Activated CD4-positive, alpha-beta memory T cell treated with anti-CD3 and anti-CD28 coated beads for 36 hours (primary cell): ENCODE data around the gene MFSD12. TPM values are rescaled to one million over a fixed set of nuclear protein-coding genes. Genes with fewer than 3 reads are reported as not detected.
"Not testable (repeated sequence)": the region's sequence is repeated elsewhere in the genome, so short reads cannot be mapped to it uniquely, and the experiment has no call there.

ENCODE experiments used
- CTCF ChIA-PET: fragments of 350-600 bp; sonication (Branson Sonifier 250); formaldehyde crosslinking; loops from one replicate; lab custom pipeline; 2021; ENCODE audit warnings: antibody characterized with exemption, inconsistent platforms; lab: Charles Lee
- POLR2A ChIA-PET: fragments of 350-600 bp; sonication (Branson Sonifier 250); formaldehyde crosslinking; loops from one replicate; lab custom pipeline; 2021; ENCODE audit warnings: antibody characterized with exemption; lab: Charles Lee
- DNase-seq: peaks from one replicate; pipeline ENCODE4 v3.0.0-alpha.2; 2020
- H3K27ac Mint-ChIP-seq: one replicate; pipeline ENCODE4 v1.8.0; 2021; ENCODE audit warnings: mixed read lengths
- H3K27me3 Mint-ChIP-seq: one replicate; pipeline ENCODE4 v1.8.0; 2021; ENCODE audit warnings: mixed read lengths
- H3K36me3 Mint-ChIP-seq: one replicate; pipeline ENCODE4 v1.8.0; 2021; ENCODE audit warnings: mixed read lengths
- H3K4me1 Mint-ChIP-seq: one replicate; pipeline ENCODE4 v1.8.0; 2021; ENCODE audit warnings: low read depth, mixed read lengths
- H3K4me3 Mint-ChIP-seq: one replicate; pipeline ENCODE4 v1.8.0; 2021; ENCODE audit warnings: mild to moderate bottlenecking, mixed read lengths
- H3K9me3 Mint-ChIP-seq: one replicate; pipeline ENCODE4 v1.8.0; 2021; ENCODE audit warnings: mixed read lengths
- intact Hi-C: fragments of 100-400 bp; cut with micrococcal nuclease; formaldehyde crosslinking; loops from one replicate; pipeline ENCODE4 v1.15.1; 2023
- total RNA-seq, 2 experiments: library from RNA; stranded (reverse); gene quantifications; one replicate each; pipeline ENCODE4 v1.2.3, GENCODE V29; 2021

The MFSD12 gene
- total RNA-seq, 2 experiments from 2014 or later, result 50.6 to 54.2 TPM

GRCh38 chr19:3593156-3593555 is 35.8 kb upstream of the MFSD12 start:
- Mint-ChIP-seq H3K4me3 (no peak overlapping the region), H3K27me3 (no peaks in the 10 kb centered on the region), H3K4me1 (no peaks in the 10 kb centered on the region), H3K9me3 (peaks cover 3% of the 10 kb centered on the region), H3K36me3 (no peaks in the 10 kb centered on the region), H3K27ac (no peak overlapping the region)
- DNase-seq, result no peak
- CTCF ChIA-PET, result interaction anchor here (2.7 kb wide), 1 partner anchor 47 kb away, joined by 17 read pairs; no protein-coding TSS in a partner anchor
- POLR2A ChIA-PET, result interaction anchor here (0.6 kb wide), 1 partner anchor 187 kb away, joined by 3 read pairs; no protein-coding TSS in a partner anchor
- intact Hi-C loops, result no loop called here

DNA sequence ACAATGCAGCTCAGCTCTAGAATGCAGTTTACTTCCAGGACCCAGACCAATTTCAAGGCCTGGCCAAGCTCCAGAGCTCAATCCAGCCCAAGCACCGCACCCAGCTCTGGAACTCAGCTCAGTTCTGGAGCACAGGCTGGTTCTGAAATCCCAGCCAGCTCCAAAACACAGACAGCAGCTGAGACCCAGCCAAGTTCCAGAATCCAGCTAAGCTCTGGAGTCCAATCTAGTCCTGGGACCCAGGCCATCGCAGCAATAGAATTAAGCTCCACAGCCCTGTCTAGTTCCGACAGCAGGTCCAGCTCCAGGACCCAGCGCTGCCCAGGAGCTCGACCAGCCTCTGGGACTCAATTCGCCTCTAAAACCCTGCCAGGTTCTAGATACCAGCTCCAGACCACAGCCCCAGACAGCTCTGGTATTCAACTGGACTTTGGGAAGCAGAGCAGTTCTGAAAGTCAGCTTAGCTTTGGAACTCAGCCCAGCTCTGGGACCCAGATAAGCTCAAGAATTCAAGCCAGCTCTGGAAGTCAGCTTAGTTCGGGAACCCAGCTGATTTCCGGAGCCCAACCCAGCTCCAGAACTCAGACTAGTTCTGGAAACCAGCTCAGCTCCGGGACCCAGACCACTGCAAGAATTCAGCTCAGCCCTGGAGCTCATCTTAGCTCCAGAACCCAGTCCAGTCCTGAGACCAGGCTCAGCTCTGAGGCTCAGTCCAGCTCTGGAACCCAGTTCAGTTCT is 34.7 kb upstream of the MFSD12 start:
- no peaks in the 10 kb centered on the region for H3K36me3 Mint-ChIP-seq
- DNase-seq, result no peak
- no peak overlapping the region for H3K27ac Mint-ChIP-seq
- peaks cover 3% of the 10 kb centered on the region for H3K9me3 Mint-ChIP-seq
- intact Hi-C loops, result no loop called here
- ChIA-PET POLR2A (no interaction called here), CTCF (interaction anchor here (0.8 to 2.7 kb wide), 6 partner anchors 17 to 548 kb away, joined by 3 to 17 read pairs (median 4); no protein-coding TSS in a partner anchor)
- H3K4me1 Mint-ChIP-seq, result no peaks in the 10 kb centered on the region
- no peak overlapping the region for H3K4me3 Mint-ChIP-seq
- no peaks in the 10 kb centered on the region for H3K27me3 Mint-ChIP-seq

GRCh38 chr19:3590991-3591659 is 33.7 kb upstream of the MFSD12 start:
- Mint-ChIP-seq H3K27me3 (no peaks in the 10 kb centered on the region), H3K4me1 (no peaks in the 10 kb centered on the region), H3K36me3 (no peaks in the 10 kb centered on the region), H3K9me3 (peaks cover 3% of the 10 kb centered on the region), H3K4me3 (no peak overlapping the region), H3K27ac (no peak overlapping the region)
- intact Hi-C loops, result no loop called here
- CTCF ChIA-PET, result interaction anchor here (0.5 to 2.7 kb wide), 4 partner anchors 45 to 549 kb away, joined by 4 to 17 read pairs (median 6); no protein-coding TSS in a partner anchor
- no peak for DNase-seq
- POLR2A ChIA-PET, result no interaction called here

- Mint-ChIP-seq H3K27me3 (no peaks in the 10 kb centered on the region), H3K27ac (no peak overlapping the region), H3K4me3 (no peak overlapping the region), H3K36me3 (no peaks in the 10 kb centered on the region), H3K4me1 (no peaks in the 10 kb centered on the region), H3K9me3 (peaks cover 3% of the 10 kb centered on the region)
- DNase-seq, result no peak
- intact Hi-C loops, result no loop called here
- CTCF ChIA-PET, result interaction anchor here (0.6 to 1.6 kb wide), 2 partner anchors 105 to 285 kb away, joined by 3 to 7 read pairs; no protein-coding TSS in a partner anchor
- POLR2A ChIA-PET, result no interaction called here
These were observed 32.6 kb upstream of the MFSD12 start for GRCh38 chr19:3589949-3590348.

DNA sequence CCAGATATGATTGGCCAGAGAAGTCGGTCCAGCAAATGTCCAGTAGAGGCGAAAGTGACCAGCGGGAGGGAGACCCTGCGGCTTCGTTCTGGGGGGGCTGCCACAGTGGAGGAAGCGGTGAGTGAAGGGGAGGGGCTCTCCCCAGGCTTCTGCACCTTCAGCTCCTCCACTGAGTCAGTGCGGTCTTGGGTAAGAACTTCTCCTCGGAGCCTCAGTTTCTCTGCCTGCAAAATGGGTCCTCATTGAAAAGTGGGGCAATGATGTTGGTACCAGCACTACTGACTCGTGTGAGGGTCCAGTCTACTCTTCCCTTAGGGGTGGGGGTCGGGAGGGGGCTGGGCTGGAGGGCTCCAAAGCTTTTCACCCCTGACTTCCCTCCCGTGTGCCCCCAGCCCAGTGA is 32.1 kb upstream of the MFSD12 start:
- Mint-ChIP-seq H3K4me3 (no peak overlapping the region), H3K9me3 (peaks cover 3% of the 10 kb centered on the region), H3K4me1 (no peaks in the 10 kb centered on the region), H3K36me3 (no peaks in the 10 kb centered on the region), H3K27ac (no peak overlapping the region), H3K27me3 (no peaks in the 10 kb centered on the region)
- POLR2A ChIA-PET, result no interaction called here
- intact Hi-C loops, result no loop called here
- no peak for DNase-seq
- CTCF ChIA-PET, result no interaction called here

GRCh38 chr19:3586707-3587346 is 29.4 kb upstream of the MFSD12 start:
- H3K9me3 Mint-ChIP-seq, result peaks cover 3% of the 10 kb centered on the region
- DNase-seq, result no peak
- CTCF ChIA-PET, result interaction anchor here (1.1 to 1.8 kb wide), 4 partner anchors 30 to 119 kb away, joined by 3 to 5 read pairs (median 4); no protein-coding TSS in a partner anchor
- no peak overlapping the region for H3K27ac Mint-ChIP-seq
- POLR2A ChIA-PET, result interaction anchor here (1.4 kb wide), 1 partner anchor 10 kb away, joined by 3 read pairs; no protein-coding TSS in a partner anchor
- H3K4me3 Mint-ChIP-seq, result no peak overlapping the region
- no peaks in the 10 kb centered on the region for H3K27me3 Mint-ChIP-seq
- intact Hi-C loops, result no loop called here
- H3K4me1 Mint-ChIP-seq, result no peaks in the 10 kb centered on the region
- H3K36me3 Mint-ChIP-seq, result no peaks in the 10 kb centered on the region

DNA sequence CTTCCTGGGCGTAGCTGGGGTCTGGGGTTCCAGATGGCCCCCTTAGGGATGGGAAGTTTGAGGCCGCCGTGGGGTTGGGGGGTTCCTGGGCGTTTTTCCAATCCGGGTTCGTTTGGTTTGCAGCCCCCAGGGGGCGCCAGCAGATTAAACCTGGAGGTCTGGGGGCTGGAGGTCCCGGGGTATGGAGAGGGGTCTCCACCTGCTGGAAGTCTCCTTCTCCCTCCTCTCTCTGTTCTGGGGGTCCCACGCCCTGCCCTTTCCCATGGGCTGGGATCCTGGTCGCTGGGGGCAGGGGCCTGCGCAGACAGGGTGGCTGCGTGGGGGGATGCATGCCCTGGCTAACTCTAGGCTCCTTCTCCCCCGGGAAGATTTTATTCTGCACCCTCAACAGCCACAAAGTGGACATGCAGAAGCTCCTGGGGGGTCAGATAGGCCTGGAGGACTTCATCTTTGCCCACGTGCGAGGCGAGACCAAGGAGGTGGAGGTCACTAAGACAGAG is 28.8 kb upstream of the MFSD12 start:
- Mint-ChIP-seq H3K4me1 (no peaks in the 10 kb centered on the region), H3K9me3 (peaks cover 3% of the 10 kb centered on the region), H3K36me3 (no peaks in the 10 kb centered on the region), H3K27ac (no peak overlapping the region), H3K27me3 (no peaks in the 10 kb centered on the region), H3K4me3 (no peak overlapping the region)
- ChIA-PET CTCF (interaction anchor here (1.0 to 1.8 kb wide), 7 partner anchors 23 to 202 kb away, joined by 3 to 7 read pairs (median 4); no protein-coding TSS in a partner anchor), POLR2A (interaction anchor here (1.4 kb wide), 1 partner anchor 10 kb away, joined by 3 read pairs; no protein-coding TSS in a partner anchor)
- peak; percentile 41 for DNase-seq
- intact Hi-C loops, result no loop called here

GRCh38 chr19:3585301-3586126 is 28.1 kb upstream of the MFSD12 start, which contains the start of gene GIPC3:
Gene GIPC3 (plus strand): TSS chr19:3585478. CDS start chr19:3585598, 120 bp downstream.
- Mint-ChIP-seq H3K4me1 (no peaks in the 10 kb centered on the region), H3K36me3 (no peaks in the 10 kb centered on the region), H3K9me3 (no peaks in the 10 kb centered on the region), H3K27me3 (no peaks in the 10 kb centered on the region), H3K4me3 (no peak within 1 kb of the TSS), H3K27ac (no peak within 1 kb of the TSS)
- ChIA-PET CTCF (interaction anchor here (0.8 to 1.8 kb wide), 10 partner anchors 22 to 202 kb away, joined by 3 to 7 read pairs (median 4); no protein-coding TSS in a partner anchor), POLR2A (interaction anchor here (1.4 kb wide), 1 partner anchor 9 kb away, joined by 3 read pairs; no protein-coding TSS in a partner anchor)
- intact Hi-C loops, result no loop called here
- no peak for DNase-seq

DNA sequence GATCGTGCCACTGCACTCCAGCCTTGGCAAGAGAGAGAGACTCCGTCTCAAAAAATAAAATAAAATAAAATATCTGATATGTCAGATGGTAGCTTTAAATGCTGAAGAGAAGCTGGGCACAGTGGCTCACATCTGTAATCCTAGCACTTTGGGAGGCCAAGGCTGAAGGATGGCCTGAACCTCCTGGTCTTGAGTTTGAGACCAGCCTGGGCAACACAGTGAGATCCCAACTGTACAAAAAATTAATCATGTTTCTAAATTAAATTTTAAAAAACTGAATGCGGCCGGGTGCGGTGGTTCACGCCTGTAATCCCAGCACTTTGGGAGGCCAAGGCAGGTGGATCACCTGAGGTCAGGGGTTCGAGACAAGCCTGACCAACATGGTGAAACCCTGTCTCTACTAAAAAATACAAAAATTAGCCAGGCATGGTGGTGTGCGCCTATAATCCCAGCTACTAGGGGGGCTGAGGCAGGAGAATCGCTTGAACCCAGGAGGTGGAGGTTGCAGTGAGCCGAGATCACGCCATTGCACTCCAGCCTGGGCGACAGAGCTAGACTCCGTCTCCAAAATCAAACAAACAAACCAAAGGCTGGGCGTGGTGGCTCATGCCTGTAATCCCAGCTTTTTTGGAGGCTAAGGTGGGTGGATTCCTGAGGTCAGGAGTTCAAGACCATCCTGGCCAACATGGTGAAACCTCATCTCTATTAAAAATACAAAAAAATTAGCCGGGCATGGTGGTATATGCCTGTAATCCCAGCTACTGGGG is 26.8 kb upstream of the MFSD12 start:
- intact Hi-C loops, POLR2A ChIA-PET, H3K27ac Mint-ChIP-seq, H3K36me3 Mint-ChIP-seq, DNase-seq, H3K4me3 Mint-ChIP-seq, H3K9me3 Mint-ChIP-seq, H3K4me1 Mint-ChIP-seq, H3K27me3 Mint-ChIP-seq: not testable (repeated sequence)
- CTCF ChIA-PET, result interaction anchor here (0.8 to 1.6 kb wide), 3 partner anchors 30 to 36 kb away, joined by 3 to 7 read pairs (median 3); no protein-coding TSS in a partner anchor

GRCh38 chr19:3581792-3582191 is 24.4 kb upstream of the MFSD12 start:
- H3K27ac Mint-ChIP-seq, H3K9me3 Mint-ChIP-seq, intact Hi-C loops, POLR2A ChIA-PET, H3K27me3 Mint-ChIP-seq, H3K4me3 Mint-ChIP-seq, H3K36me3 Mint-ChIP-seq, DNase-seq, H3K4me1 Mint-ChIP-seq: not testable (repeated sequence)
- CTCF ChIA-PET, result interaction anchor here (0.6 kb wide), 1 partner anchor 97 kb away, joined by 5 read pairs; no protein-coding TSS in a partner anchor
